Measurements from ENCODE around the gene CDC6.

DNA sequence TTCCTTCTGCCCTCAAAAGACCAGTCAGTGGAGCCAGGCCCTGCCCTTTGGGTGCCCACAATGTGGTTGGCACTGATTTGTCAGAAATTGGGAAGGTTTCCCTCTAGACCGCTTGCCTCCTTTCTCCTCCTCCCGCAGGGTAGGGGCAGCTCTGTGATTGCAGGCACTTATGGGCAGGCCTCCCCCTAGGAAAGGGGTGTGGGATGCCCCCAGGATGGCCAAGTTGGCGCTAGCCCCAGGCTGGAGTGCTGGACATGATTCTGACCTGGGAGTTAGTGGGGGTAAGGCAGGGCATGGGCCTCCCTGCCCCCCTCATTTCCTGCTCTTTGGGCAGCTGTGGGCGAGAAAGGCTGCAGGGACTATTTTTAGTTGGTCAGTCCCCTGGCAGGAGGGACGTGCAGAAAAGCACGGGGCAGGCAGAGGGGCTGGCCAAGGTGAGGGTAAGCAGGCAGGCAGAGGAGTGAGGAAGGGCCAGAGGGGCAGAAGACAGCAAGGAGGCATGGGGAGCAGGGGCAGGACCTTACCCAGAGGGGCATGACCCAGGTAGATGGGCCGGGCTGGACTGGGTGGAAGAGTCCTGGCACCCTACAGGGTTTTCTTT is 24.6 kb downstream of the CDC6 start:
- TF ChIP-seq, protein P1, sequence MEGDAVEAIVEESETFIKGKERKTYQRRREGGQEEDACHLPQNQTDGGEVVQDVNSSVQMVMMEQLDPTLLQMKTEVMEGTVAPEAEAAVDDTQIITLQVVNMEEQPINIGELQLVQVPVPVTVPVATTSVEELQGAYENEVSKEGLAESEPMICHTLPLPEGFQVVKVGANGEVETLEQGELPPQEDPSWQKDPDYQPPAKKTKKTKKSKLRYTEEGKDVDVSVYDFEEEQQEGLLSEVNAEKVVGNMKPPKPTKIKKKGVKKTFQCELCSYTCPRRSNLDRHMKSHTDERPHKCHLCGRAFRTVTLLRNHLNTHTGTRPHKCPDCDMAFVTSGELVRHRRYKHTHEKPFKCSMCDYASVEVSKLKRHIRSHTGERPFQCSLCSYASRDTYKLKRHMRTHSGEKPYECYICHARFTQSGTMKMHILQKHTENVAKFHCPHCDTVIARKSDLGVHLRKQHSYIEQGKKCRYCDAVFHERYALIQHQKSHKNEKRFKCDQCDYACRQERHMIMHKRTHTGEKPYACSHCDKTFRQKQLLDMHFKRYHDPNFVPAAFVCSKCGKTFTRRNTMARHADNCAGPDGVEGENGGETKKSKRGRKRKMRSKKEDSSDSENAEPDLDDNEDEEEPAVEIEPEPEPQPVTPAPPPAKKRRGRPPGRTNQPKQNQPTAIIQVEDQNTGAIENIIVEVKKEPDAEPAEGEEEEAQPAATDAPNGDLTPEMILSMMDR (IDR thresholded peaks at IDR 0.05), result no peak
- no peak for TF ChIP-seq POLR2A (IDR thresholded peaks at IDR 0.05)
